CD14-positive monocyte (primary cell): ENCODE results near the gene TLNRD1. TPM values are rescaled to one million over a fixed set of nuclear protein-coding genes. Genes with fewer than 3 reads are reported as not detected.

Experiments
- DNase-seq, 3 donors: peaks; one replicate each; pipeline ENCODE4 v3.0.0-alpha.2; 2011 to 2022
- H2AFZ ChIP-seq: 2 replicates; pipeline ENCODE4 v1.6.0; 2012; ENCODE audit warnings: mild to moderate bottlenecking, low read depth, low read length, inconsistent platforms; ENCODE audit not compliant: insufficient read depth, poor library complexity, severe bottlenecking
- H3K27ac ChIP-seq, 2 donors: 1 replicate in 1 of 2; 2 replicates in 1 of 2; pipeline ENCODE4 v1.5.1; 2012 to 2013; ENCODE audit warnings: low read length in 2 of 2, control low read depth in 1 of 2, inconsistent platforms in 1 of 2, low read depth in 1 of 2, mild to moderate bottlenecking in 1 of 2
- H3K27me3 ChIP-seq, 2 donors: one replicate each; pipeline versions ENCODE4 v1.6.0 to v1.6.1; 2011 to 2013; ENCODE audit warnings: low read length in 2 of 2; ENCODE audit not compliant: control insufficient read depth in 2 of 2, insufficient read depth in 2 of 2
- H3K36me3 ChIP-seq, 2 donors: replicated peaks in 1 of 2; 1 replicate in 1 of 2; 2 replicates in 1 of 2; pipeline versions ENCODE4 v1.5.1 to v1.6.1; 2012 to 2013; ENCODE audit warnings: low read length in 2 of 2, control low read depth in 1 of 2, inconsistent platforms in 1 of 2, mild to moderate bottlenecking in 1 of 2; ENCODE audit not compliant: insufficient read depth in 2 of 2, control insufficient read depth in 1 of 2
- H3K4me1 ChIP-seq, 2 donors: 1 replicate in 1 of 2; 2 replicates in 1 of 2; pipeline versions ENCODE4 v1.5.1 to v1.6.1; 2012 to 2013; ENCODE audit warnings: low read length in 2 of 2, control low read depth in 1 of 2, inconsistent platforms in 1 of 2, mild to moderate bottlenecking in 1 of 2, moderate library complexity in 1 of 2; ENCODE audit not compliant: insufficient read depth in 2 of 2, control insufficient read depth in 1 of 2
- H3K4me2 ChIP-seq: replicated peaks from 2 replicates; pipeline ENCODE3; 2012; ENCODE audit warnings: low read length, moderate library complexity, mild to moderate bottlenecking; ENCODE audit not compliant: poor library complexity, severe bottlenecking; ENCODE audit errors: extremely low read depth
- H3K4me3 ChIP-seq, 3 experiments: fragments of 200-600 bp in 1 of 3; sonication (generic) in 1 of 3; replicated peaks in 1 of 3; 1 replicate in 2 of 3; 2 replicates in 1 of 3; pipeline ENCODE4 v1.5.1; 2011 to 2013; ENCODE audit warnings: low read length in 3 of 3, mild to moderate bottlenecking in 3 of 3, control low read depth in 2 of 3, low read depth in 2 of 3, inconsistent platforms in 1 of 3, moderate library complexity in 1 of 3
- H3K79me2 ChIP-seq: 2 replicates; pipeline ENCODE4 v1.6.0; 2012; ENCODE audit warnings: mild to moderate bottlenecking, control low read depth, inconsistent platforms, low read length, moderate library complexity; ENCODE audit not compliant: insufficient read depth
- H3K9ac ChIP-seq: 2 replicates; pipeline ENCODE4 v1.6.0; 2017; ENCODE audit warnings: low read length, mild to moderate bottlenecking; ENCODE audit not compliant: insufficient read depth, poor library complexity, severe bottlenecking
- H3K9me3 ChIP-seq, 2 donors: replicated peaks in 1 of 2; 1 replicate in 1 of 2; 2 replicates in 1 of 2; pipeline versions ENCODE4 v1.5.1 to v1.6.1; 2012 to 2013; ENCODE audit warnings: low read length in 2 of 2, control low read depth in 1 of 2; ENCODE audit not compliant: control insufficient read depth in 1 of 2, insufficient read depth in 1 of 2
- H4K20me1 ChIP-seq: 2 replicates; pipeline ENCODE4 v1.6.0; 2012; ENCODE audit warnings: mild to moderate bottlenecking, low read length, control low read depth, moderate library complexity; ENCODE audit not compliant: insufficient read depth
- H3K27ac Mint-ChIP-seq, 7 donors: one replicate each; pipeline ENCODE4 v1.8.0; 2020; ENCODE audit warnings: mild to moderate bottlenecking in 7 of 7, mixed read lengths in 7 of 7, moderate library complexity in 6 of 7, inconsistent platforms in 2 of 7
- H3K27me3 Mint-ChIP-seq, 3 donors: one replicate each; pipeline ENCODE4 v1.8.0; 2021 to 2022; ENCODE audit warnings: low read depth in 3 of 3, mild to moderate bottlenecking in 3 of 3, mixed read lengths in 3 of 3, moderate library complexity in 3 of 3, inconsistent platforms in 1 of 3
- H3K36me3 Mint-ChIP-seq, 2 donors: one replicate each; pipeline ENCODE4 v1.8.0; 2020; ENCODE audit warnings: mixed read lengths in 2 of 2, inconsistent platforms in 1 of 2, mild to moderate bottlenecking in 1 of 2
- H3K4me1 Mint-ChIP-seq: one replicate; pipeline ENCODE4 v1.8.0; 2020; ENCODE audit warnings: mild to moderate bottlenecking, mixed read lengths
- H3K4me3 Mint-ChIP-seq, 2 donors: one replicate each; pipeline ENCODE4 v1.8.0; 2020; ENCODE audit warnings: mild to moderate bottlenecking in 2 of 2, mixed read lengths in 2 of 2, moderate library complexity in 1 of 2
- H3K9me3 Mint-ChIP-seq, 7 donors: one replicate each; pipeline ENCODE4 v1.8.0; 2020 to 2022; ENCODE audit warnings: mixed read lengths in 7 of 7, mild to moderate bottlenecking in 6 of 7, moderate library complexity in 6 of 7, inconsistent platforms in 2 of 7
- WGBS: methylation state at CpG from one replicate; pipeline ENCODE4 v1.1.5; 2013; ENCODE audit warnings: missing lambda C conversion rate; ENCODE audit not compliant: insufficient coverage; 5-methylcytosine and 5-hydroxymethylcytosine counted together
- intact Hi-C, 2 donors: fragments of 100-400 bp; cut with micrococcal nuclease; formaldehyde crosslinking; loops; one replicate each; pipeline versions ENCODE4 v1.15.0 to v1.15.1; 2023
- polyA plus RNA-seq, 3 donors: library from polyadenylated mRNA; depleted of rRNA in 1 of 3; unstranded in 2 of 3; stranded (reverse) in 1 of 3; fragments of 300-500 nt in 2 of 3; fragments of >200 nt in 1 of 3; fragmentation: Illumina TruSeq in 2 of 3; gene quantifications; 1 replicate in 2 of 3; 2 replicates in 1 of 3; pipeline ENCODE4 v1.2.3, GENCODE V29; 2012 to 2021
- TF ChIP-seq, protein P1 (sequence below): fragments of 200-600 bp; IDR thresholded peaks from one replicate; pipeline ENCODE4 v1.8.0; 2022; ENCODE audit warnings: antibody characterized with exemption, mild to moderate bottlenecking

Gene TLNRD1
- polyA plus RNA-seq, 3 donors: 2.6 to 12.6 (median 3.4) TPM

DNA sequence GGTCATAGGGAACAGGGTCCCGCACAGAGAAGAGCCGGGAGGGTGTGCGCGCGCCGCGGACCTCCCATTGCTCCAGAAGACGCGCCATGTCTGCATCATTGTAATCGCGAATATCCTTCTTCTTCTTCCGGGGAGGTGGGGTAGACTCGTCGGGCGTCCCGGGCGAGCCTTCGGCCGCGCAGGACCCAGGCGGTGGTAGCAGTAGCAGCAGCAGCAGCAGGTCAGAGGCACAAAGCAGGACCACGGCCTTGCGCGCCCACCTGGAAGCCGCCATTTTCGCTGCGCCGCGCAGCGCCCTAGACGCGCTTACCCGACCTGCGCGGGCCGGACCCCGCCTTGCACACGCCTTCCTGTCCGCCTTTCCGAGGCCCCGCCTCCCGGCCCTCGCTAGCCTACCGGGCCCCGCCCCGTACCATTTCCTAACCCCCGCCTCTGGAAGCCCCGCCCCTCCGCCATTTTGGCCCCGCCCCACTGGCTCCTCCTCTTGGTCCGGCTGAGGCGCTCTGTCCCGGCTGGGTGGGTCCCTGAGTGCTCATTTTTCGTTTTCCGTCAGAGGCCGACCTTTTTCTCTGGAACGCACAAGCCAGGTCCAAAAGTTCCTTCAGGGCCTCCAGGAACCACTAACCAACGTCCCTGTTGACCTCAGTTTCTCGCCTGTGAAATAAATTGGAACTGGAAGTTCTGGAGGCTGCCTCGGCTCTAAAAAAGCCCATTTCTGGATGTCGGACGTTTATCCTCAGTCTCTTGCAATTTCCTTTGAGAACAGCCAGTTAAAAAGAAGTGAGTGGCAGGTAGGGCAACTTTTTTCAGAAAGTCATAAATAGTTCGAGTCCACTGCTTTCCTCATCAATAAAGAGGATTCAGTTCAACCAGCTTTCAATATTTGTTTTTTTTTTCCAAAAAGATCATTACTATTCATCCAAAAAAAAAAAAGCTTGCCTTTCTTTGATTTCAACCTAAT lies 10.9 kb upstream of the TLNRD1 start, which contains the start of gene MESD:
Gene MESD, minus strand, starts transcription at position 302 of the 961 bp plus-strand sequence. Its CDS starts 28 bp downstream, at position 274.
- peak within 1 kb of the TSS; percentile 86 for H2AFZ ChIP-seq
- WGBS: under 1% methylated on average over 55 of the region's 63 CpGs
- no peaks in the 10 kb centered on the region for H3K27me3 ChIP-seq
- H3K27ac Mint-ChIP-seq: peak within 1 kb of the TSS; percentile 94 to 99 (median 96)
- peak within 1 kb of the TSS; percentile 68 to 96 (median 87) for H3K4me3 ChIP-seq
- H3K27ac ChIP-seq: peak within 1 kb of the TSS; percentile 80 to 85
- intact Hi-C loops: loop anchor here (5.0 to 10.0 kb wide), 3 partner anchors 33 to 1055 kb away; partner anchors contain the start of gene MEX3B (in 1 of the 2)
- no peaks in the 10 kb centered on the region for H3K36me3 ChIP-seq
- H3K4me1 ChIP-seq: peaks cover 57 to 60% of the 10 kb centered on the region in 2 donors
- H3K4me1 Mint-ChIP-seq: peaks cover 59% of the 10 kb centered on the region
- no peaks in the 10 kb centered on the region for H3K9me3 Mint-ChIP-seq
- TF ChIP-seq, protein P1, sequence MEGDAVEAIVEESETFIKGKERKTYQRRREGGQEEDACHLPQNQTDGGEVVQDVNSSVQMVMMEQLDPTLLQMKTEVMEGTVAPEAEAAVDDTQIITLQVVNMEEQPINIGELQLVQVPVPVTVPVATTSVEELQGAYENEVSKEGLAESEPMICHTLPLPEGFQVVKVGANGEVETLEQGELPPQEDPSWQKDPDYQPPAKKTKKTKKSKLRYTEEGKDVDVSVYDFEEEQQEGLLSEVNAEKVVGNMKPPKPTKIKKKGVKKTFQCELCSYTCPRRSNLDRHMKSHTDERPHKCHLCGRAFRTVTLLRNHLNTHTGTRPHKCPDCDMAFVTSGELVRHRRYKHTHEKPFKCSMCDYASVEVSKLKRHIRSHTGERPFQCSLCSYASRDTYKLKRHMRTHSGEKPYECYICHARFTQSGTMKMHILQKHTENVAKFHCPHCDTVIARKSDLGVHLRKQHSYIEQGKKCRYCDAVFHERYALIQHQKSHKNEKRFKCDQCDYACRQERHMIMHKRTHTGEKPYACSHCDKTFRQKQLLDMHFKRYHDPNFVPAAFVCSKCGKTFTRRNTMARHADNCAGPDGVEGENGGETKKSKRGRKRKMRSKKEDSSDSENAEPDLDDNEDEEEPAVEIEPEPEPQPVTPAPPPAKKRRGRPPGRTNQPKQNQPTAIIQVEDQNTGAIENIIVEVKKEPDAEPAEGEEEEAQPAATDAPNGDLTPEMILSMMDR: no peak
- H3K9me3 ChIP-seq: no peaks in the 10 kb centered on the region
- peaks cover 41% of the 10 kb centered on the region for H3K79me2 ChIP-seq
- peak within 1 kb of the TSS; percentile 93 to 99 for H3K4me3 Mint-ChIP-seq
- peaks cover 7 to 10% of the 10 kb centered on the region in 2 donors for H3K36me3 Mint-ChIP-seq
- DNase-seq: peak; percentile 93 to 94 (median 94)
- H4K20me1 ChIP-seq: peaks cover 5% of the 10 kb centered on the region
- H3K4me2 ChIP-seq: peak within 1 kb of the TSS; percentile 87
- H3K9ac ChIP-seq: peak within 1 kb of the TSS; percentile 81
- H3K27me3 Mint-ChIP-seq: peaks cover 0 to 6% (median 4%) of the 10 kb centered on the region in 3 donors

DNA sequence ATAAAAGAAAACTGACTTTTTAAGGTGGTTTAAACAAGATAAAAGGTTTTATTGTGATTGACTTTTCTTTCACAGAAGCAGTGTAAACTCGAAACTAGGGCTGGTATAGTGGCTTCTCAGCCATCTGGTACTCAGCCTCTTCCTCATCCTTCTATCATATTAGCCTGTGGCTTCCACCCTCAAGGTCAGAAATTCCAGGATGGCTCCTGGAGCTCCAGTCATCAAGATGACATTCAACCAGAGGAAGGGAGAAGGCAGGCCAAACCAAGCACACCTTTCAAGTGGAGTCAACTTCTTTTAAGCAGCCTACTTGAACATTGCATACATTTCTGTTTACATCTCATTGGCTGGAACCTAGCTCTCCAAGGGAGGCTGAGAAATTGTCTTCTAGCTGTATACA lies 9.8 kb upstream of the TLNRD1 start:
- Mint-ChIP-seq H3K4me1 (peaks cover 48% of the 10 kb centered on the region), H3K4me3 (no peak overlapping the region), H3K27ac (peak overlapping the region in 3 of 7 donors; percentile 33 to 85 (median 75)), H3K36me3 (peaks cover 6 to 8% of the 10 kb centered on the region in 2 donors), H3K9me3 (peaks cover 0 to 2% (median 0%) of the 10 kb centered on the region in 7 donors), H3K27me3 (peaks cover 0 to 7% (median 4%) of the 10 kb centered on the region in 3 donors)
- Histone ChIP-seq H2AFZ (no peak overlapping the region), H3K79me2 (peaks cover 37% of the 10 kb centered on the region), H3K27me3 (no peaks in the 10 kb centered on the region), H3K9me3 (no peaks in the 10 kb centered on the region), H3K4me1 (peaks cover 46 to 49% of the 10 kb centered on the region in 2 donors), H3K27ac (no peak overlapping the region), H3K36me3 (no peaks in the 10 kb centered on the region), H4K20me1 (no peaks in the 10 kb centered on the region), H3K4me2 (no peak overlapping the region), H3K4me3 (no peak overlapping the region), H3K9ac (no peak overlapping the region)
- WGBS: no CpG with 5 or more reads among the region's 1 CpG
- DNase-seq: no peak
- TF ChIP-seq, protein P1: no peak
- intact Hi-C loops: loop anchor here in 1 of 2 donors (10.0 kb wide), 1 partner anchor 1054 kb away; the partner anchor contains the start of gene MEX3B
